Small intestine (tissue), 16 donors: Measurements from ENCODE around the gene PCDHGB6. TPM values are rescaled to one million over a fixed set of nuclear protein-coding genes. Genes with fewer than 3 reads are reported as not detected.
"Not testable (repeated sequence)": the region's sequence is repeated elsewhere in the genome, so short reads cannot be mapped to it uniquely, and the experiment has no call there.

ENCODE experiments used
- DNase-seq, 2 donors: peaks; one replicate each; pipeline versions ENCODE4 v3.0.0 to v3.0.0-alpha.2; 2013
- FAIRE-seq: peaks from 2 replicates; lab custom pipeline; 2012; peaks lifted over from hg19 to GRCh38; lab: Jason Lieb, UNC
- H3K27ac ChIP-seq, 3 donors: one replicate each; pipeline ENCODE4 v1.5.1; 2013; ENCODE audit warnings: low read length in 2 of 3, mild to moderate bottlenecking in 2 of 3, control low read depth in 1 of 3, inconsistent platforms in 1 of 3, low read depth in 1 of 3, moderate library complexity in 1 of 3
- H3K27me3 ChIP-seq, 3 donors: one replicate each; pipeline ENCODE4 v1.6.1; 2013; ENCODE audit warnings: low read length in 3 of 3, inconsistent platforms in 1 of 3; ENCODE audit not compliant: control insufficient read depth in 3 of 3, insufficient read depth in 3 of 3
- H3K36me3 ChIP-seq, 3 donors: one replicate each; pipeline ENCODE4 v1.6.1; 2013; ENCODE audit warnings: low read length in 3 of 3, inconsistent platforms in 1 of 3, low read depth in 1 of 3, mild to moderate bottlenecking in 1 of 3, moderate library complexity in 1 of 3; ENCODE audit not compliant: control insufficient read depth in 3 of 3, insufficient read depth in 2 of 3
- H3K4me1 ChIP-seq, 3 donors: one replicate each; pipeline ENCODE4 v1.6.1; 2013; ENCODE audit warnings: low read length in 2 of 3, inconsistent platforms in 1 of 3, low read depth in 1 of 3, mild to moderate bottlenecking in 1 of 3, moderate library complexity in 1 of 3; ENCODE audit not compliant: control insufficient read depth in 3 of 3, insufficient read depth in 2 of 3
- H3K4me3 ChIP-seq, 3 donors: one replicate each; pipeline ENCODE4 v1.5.1; 2013; ENCODE audit warnings: low read length in 3 of 3, control low read depth in 1 of 3, inconsistent platforms in 1 of 3, low read depth in 1 of 3, mild to moderate bottlenecking in 1 of 3, moderate library complexity in 1 of 3
- H3K9me3 ChIP-seq, 2 donors: one replicate each; pipeline ENCODE4 v1.6.1; 2013; ENCODE audit warnings: low read depth in 1 of 2, low read length in 1 of 2; ENCODE audit not compliant: control insufficient read depth in 2 of 2, insufficient read depth in 1 of 2
- WGBS, 3 donors: extraction: QIAGEN DNeasy Blood & Tissue Kit; methylation state at CpG; one replicate each; pipeline ENCODE4 v1.1.7; 2013; 5-methylcytosine and 5-hydroxymethylcytosine counted together
- long read RNA-seq, 10 donors: transcript quantifications; one replicate each; lab custom pipeline, GENCODE V29; 2026
- polyA plus RNA-seq, 4 donors: library from polyadenylated mRNA; stranded (reverse) in 3 of 4; unstranded in 1 of 4; fragments of 200-250 nt in 3 of 4; fragments of 120-200 nt in 1 of 4; gene quantifications; one replicate each; pipeline versions ENCODE4 v1.2.1 to v1.2.3, GENCODE V29; 2013
- donor health status: healthy with polysubstance abuse.
- donor health status: control.
- donor health status: control.
- donor health status: Bipolar disorder and iron deficiency.
- donor health status: healthy.

Gene PCDHGB6
- polyA plus RNA-seq = 1 to 10 TPM in 2 of 4 donors, not detected in 2; 1.3 to 1.4 TPM
- long read RNA-seq, donor 1, full-length matches to known transcripts = 1 of 1 reads
- long read RNA-seq, donor 1, partial matches to known transcripts = 0 of 1 reads
- long read RNA-seq, donor 1, other reads (novel, unspliced or antisense) = 0 of 1 reads
- long read RNA-seq, donor 2, full-length matches to known transcripts = 1 of 1 reads
- long read RNA-seq, donor 2, partial matches to known transcripts = 0 of 1 reads
- long read RNA-seq, donor 2, other reads (novel, unspliced or antisense) = 0 of 1 reads
- long read RNA-seq, donor 3, full-length matches to known transcripts = 2 of 2 reads
- long read RNA-seq, donor 3, partial matches to known transcripts = 0 of 2 reads
- long read RNA-seq, donor 3, other reads (novel, unspliced or antisense) = 0 of 2 reads
- long read RNA-seq, donor 4 = 0 reads
- long read RNA-seq, donor 5 = 0 reads
- long read RNA-seq, donor 6, full-length matches to known transcripts = 1 of 1 reads
- long read RNA-seq, donor 6, partial matches to known transcripts = 0 of 1 reads
- long read RNA-seq, donor 6, other reads (novel, unspliced or antisense) = 0 of 1 reads
- long read RNA-seq, donor 7, full-length matches to known transcripts = 3 of 3 reads
- long read RNA-seq, donor 7, partial matches to known transcripts = 0 of 3 reads
- long read RNA-seq, donor 7, other reads (novel, unspliced or antisense) = 0 of 3 reads
- long read RNA-seq, donor 8, full-length matches to known transcripts = 1 of 1 reads
- long read RNA-seq, donor 8, partial matches to known transcripts = 0 of 1 reads
- long read RNA-seq, donor 8, other reads (novel, unspliced or antisense) = 0 of 1 reads
- long read RNA-seq, donor 9, full-length matches to known transcripts = 1 of 1 reads
- long read RNA-seq, donor 9, partial matches to known transcripts = 0 of 1 reads
- long read RNA-seq, donor 9, other reads (novel, unspliced or antisense) = 0 of 1 reads
- long read RNA-seq, donor 10, full-length matches to known transcripts = 5 of 5 reads
- long read RNA-seq, donor 10, partial matches to known transcripts = 0 of 5 reads
- long read RNA-seq, donor 10, other reads (novel, unspliced or antisense) = 0 of 5 reads

DNA sequence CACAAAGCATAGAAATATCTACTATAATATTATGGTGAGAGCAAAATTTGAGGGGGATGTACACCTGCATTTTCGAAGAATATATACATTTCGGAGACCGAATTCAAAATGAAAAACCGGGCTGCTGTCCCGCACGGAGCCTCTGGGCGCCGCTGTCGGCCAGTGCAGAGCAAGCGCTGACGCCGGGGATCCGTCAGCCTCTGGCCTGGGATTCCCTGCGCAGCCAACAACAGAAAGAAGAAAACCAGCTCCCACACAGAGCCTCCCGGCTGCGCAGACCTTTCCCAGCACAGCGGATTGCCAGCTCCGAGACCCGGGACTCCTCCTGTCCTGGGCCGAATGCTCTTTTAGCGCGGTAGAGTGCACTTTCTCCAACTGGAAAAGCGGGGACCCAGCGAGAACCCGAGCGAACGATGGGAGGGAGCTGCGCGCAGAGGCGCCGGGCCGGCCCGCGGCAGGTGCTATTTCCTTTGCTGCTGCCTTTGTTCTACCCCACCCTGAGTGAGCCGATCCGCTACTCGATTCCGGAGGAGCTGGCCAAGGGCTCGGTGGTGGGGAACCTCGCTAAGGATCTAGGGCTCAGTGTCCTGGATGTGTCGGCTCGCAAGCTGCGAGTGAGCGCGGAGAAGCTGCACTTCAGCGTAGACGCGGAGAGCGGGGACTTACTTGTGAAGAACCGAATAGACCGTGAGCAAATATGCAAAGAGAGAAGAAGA, at the start of gene PCDHGB6:
Gene PCDHGB6, plus strand, starts transcription at position 232 of the 716 bp plus-strand sequence. Its CDS starts 182 bp downstream, at position 414.
- H3K27me3 ChIP-seq = peaks cover 0 to 62% (median 34%) of the 10 kb centered on the region in 3 donors
- peak within 1 kb of the TSS in 2 of 3 donors; percentile 1 to 26 for H3K4me3 ChIP-seq
- not testable (repeated sequence) for H3K4me1 ChIP-seq, H3K36me3 ChIP-seq, FAIRE-seq, H3K27ac ChIP-seq
- WGBS, 3 donors = 11 to 29% (median 25%) methylated on average over 44 to 51 of the region's 51 CpGs
- peaks cover 3 to 73% of the 10 kb centered on the region in 2 donors for H3K9me3 ChIP-seq
- DNase-seq = peak; percentile 16 to 58

DNA sequence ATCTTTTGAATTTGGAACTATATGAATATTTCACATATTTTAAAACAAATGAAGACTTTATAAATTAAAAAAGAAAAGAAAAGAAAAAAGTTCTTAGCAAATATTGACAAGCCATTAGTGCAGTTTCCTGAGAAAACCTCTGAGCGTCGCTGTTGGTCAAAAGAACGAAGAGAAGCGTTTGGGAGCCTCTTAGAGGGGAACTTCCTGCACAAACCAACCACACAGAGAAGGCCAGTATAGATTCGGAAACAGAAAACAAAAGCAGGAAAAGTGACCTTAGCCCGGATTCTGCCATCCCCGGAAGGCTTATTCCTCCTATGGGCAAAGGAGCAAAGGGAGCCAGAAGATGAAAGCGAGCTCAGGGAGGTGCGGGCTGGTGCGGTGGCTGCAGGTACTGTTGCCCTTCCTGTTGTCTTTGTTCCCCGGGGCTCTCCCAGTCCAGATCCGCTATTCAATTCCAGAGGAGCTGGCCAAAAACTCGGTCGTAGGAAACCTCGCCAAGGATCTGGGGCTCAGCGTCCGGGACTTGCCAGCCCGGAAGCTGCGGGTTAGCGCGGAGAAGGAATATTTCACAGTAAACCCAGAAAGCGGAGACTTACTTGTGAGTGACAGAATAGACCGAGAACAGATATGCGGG, 47.9 kb upstream of the PCDHGB6 start, which contains the start of gene PCDHGB2:
Gene PCDHGB2, plus strand, starts transcription at position 205 of the 637 bp plus-strand sequence. Its CDS starts 142 bp downstream, at position 347.
- DNase-seq (peak in 1 of 2 donors; percentile 20), FAIRE-seq (no peak)
- H3K27ac ChIP-seq = no peak within 1 kb of the TSS
- H3K27me3 ChIP-seq = peaks cover 0 to 32% (median 21%) of the 10 kb centered on the region in 3 donors
- H3K4me3 ChIP-seq = no peak within 1 kb of the TSS
- H3K9me3 ChIP-seq = peaks cover 2 to 64% of the 10 kb centered on the region in 2 donors
- WGBS, 3 donors = 21 to 33% (median 31%) methylated on average over 24 of the region's 24 CpGs
- H3K4me1 ChIP-seq = no peaks in the 10 kb centered on the region
- no peaks in the 10 kb centered on the region for H3K36me3 ChIP-seq

GRCh38 chr5:141360685-141361084, 47.1 kb upstream of the PCDHGB6 start:
- Histone ChIP-seq H3K27me3 (peaks cover 0 to 38% (median 25%) of the 10 kb centered on the region in 3 donors), H3K4me1 (no peaks in the 10 kb centered on the region), H3K4me3 (no peak overlapping the region), H3K27ac (no peak overlapping the region), H3K9me3 (peaks cover 2 to 64% of the 10 kb centered on the region in 2 donors), H3K36me3 (no peaks in the 10 kb centered on the region)
- 40 to 53% (median 48%) methylated on average over 15 of the region's 15 CpGs for WGBS, 3 donors
- DNase-seq (no peak), FAIRE-seq (no peak)

GRCh38 chr5:141362719-141363118, 45.1 kb upstream of the PCDHGB6 start:
- H3K27ac ChIP-seq = no peak overlapping the region
- peaks cover 0 to 46% (median 31%) of the 10 kb centered on the region in 3 donors for H3K27me3 ChIP-seq
- H3K4me1 ChIP-seq = no peaks in the 10 kb centered on the region
- DNase-seq (no peak), FAIRE-seq (no peak)
- no peak overlapping the region for H3K4me3 ChIP-seq
- H3K36me3 ChIP-seq = no peaks in the 10 kb centered on the region
- peaks cover 4 to 56% of the 10 kb centered on the region in 2 donors for H3K9me3 ChIP-seq

GRCh38 chr5:141363952-141364660, 43.7 kb upstream of the PCDHGB6 start, which contains the start of gene PCDHGA5:
TSS of gene PCDHGA5 (plus strand) at chr5:141364162. CDS start at chr5:141364331, 169 bp downstream.
- DNase-seq (no peak), FAIRE-seq (no peak)
- H3K4me1 ChIP-seq = no peaks in the 10 kb centered on the region
- 20 to 41% (median 34%) methylated on average over 34 of the region's 34 CpGs for WGBS, 3 donors
- no peaks in the 10 kb centered on the region for H3K36me3 ChIP-seq
- H3K27me3 ChIP-seq = peaks cover 0 to 46% (median 31%) of the 10 kb centered on the region in 3 donors
- H3K9me3 ChIP-seq = peaks cover 4 to 53% of the 10 kb centered on the region in 2 donors
- H3K27ac ChIP-seq = no peak within 1 kb of the TSS
- no peak within 1 kb of the TSS for H3K4me3 ChIP-seq

DNA sequence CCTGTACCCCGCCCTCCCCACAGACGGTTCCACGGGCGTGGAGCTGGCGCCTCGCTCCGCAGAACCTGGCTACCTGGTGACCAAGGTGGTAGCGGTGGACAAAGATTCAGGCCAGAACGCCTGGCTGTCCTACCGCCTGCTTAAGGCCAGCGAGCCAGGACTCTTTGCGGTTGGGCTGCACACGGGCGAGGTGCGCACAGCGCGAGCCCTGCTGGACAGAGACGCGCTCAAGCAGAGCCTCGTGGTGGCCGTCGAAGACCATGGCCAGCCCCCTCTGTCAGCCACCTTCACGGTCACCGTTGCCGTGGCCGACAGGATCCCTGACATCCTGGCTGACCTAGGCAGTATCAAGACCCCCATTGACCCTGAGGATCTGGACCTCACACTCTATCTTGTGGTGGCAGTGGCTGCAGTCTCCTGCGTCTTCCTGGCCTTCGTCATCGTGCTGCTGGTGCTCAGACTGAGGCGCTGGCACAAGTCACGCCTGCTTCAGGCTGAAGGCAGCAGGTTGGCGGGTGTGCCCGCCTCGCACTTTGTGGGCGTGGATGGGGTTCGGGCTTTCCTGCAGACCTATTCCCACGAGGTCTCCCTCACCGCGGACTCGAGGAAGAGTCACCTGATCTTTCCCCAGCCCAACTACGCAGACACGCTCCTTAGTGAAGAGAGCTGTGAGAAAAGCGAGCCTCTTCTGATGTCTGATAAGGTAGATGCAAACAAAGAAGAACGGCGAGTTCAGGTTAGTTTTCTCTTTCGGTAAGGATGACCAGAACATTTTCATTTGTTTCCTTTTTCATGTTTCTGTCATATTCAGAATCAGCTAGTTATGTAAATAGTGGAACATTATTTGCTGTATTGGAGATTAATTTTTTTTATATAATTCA, 41.6 kb upstream of the PCDHGB6 start:
- no peaks in the 10 kb centered on the region for H3K4me1 ChIP-seq
- FAIRE-seq (no peak), DNase-seq (no peak)
- 38 to 56% (median 53%) methylated on average over 46 of the region's 46 CpGs for WGBS, 3 donors
- peaks cover 0 to 41% (median 30%) of the 10 kb centered on the region in 3 donors for H3K27me3 ChIP-seq
- H3K36me3 ChIP-seq = no peaks in the 10 kb centered on the region
- H3K9me3 ChIP-seq = peaks cover 4 to 53% of the 10 kb centered on the region in 2 donors
- no peak overlapping the region for H3K27ac ChIP-seq
- no peak overlapping the region for H3K4me3 ChIP-seq
